ENCODE data around the gene CFAP45. TPM values are rescaled to one million over a fixed set of nuclear protein-coding genes. Genes with fewer than 3 reads are reported as not detected.

The CFAP45 gene
- total and polyA plus RNA-seq, 2 experiments from 2014 or later = not detected

DNA sequence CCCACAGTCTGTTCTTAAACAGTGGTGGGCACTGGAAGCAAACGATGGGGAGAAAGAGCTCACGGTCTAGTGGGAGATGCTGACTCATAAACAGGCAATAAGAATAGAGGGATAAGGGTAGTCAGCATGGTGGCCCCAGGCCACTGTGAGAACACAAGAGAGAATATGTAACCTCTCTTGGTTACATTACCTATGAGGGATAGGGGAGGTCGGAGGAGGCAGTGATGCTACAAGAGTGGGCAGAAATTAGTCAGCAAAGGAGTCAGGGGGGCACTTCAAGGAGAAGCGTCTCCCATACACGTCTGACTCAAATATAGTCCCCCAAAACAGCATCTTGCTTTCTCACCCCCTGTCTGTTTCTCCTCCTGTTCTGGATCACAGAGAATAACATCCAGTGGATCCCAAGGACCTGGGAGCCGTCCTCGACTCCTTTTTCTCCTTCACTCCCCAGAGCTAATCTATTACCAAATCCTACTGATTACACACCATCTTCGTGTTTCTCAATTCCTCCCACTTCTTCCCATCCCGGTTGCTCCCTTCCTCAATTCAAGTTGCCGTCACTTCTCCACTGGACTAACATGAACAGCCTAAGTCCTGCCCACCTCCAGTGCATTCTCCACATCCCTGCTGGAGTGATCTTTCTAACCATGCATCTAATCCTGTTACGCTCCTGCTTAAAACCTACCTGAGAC is 71.2 kb downstream of the CFAP45 start:
- H3K9me3 ChIP-seq (ENCODE audit: low read depth) = no peaks in the 10 kb centered on the region
- H3K27ac ChIP-seq = no peak overlapping the region
- H3K4me3 ChIP-seq = no peak overlapping the region
- TF ChIP-seq, protein P1, sequence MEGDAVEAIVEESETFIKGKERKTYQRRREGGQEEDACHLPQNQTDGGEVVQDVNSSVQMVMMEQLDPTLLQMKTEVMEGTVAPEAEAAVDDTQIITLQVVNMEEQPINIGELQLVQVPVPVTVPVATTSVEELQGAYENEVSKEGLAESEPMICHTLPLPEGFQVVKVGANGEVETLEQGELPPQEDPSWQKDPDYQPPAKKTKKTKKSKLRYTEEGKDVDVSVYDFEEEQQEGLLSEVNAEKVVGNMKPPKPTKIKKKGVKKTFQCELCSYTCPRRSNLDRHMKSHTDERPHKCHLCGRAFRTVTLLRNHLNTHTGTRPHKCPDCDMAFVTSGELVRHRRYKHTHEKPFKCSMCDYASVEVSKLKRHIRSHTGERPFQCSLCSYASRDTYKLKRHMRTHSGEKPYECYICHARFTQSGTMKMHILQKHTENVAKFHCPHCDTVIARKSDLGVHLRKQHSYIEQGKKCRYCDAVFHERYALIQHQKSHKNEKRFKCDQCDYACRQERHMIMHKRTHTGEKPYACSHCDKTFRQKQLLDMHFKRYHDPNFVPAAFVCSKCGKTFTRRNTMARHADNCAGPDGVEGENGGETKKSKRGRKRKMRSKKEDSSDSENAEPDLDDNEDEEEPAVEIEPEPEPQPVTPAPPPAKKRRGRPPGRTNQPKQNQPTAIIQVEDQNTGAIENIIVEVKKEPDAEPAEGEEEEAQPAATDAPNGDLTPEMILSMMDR (IDR thresholded peaks at IDR 0.05; ENCODE audit: low read depth, low read length) = no peak
- H3K27me3 ChIP-seq = no peaks in the 10 kb centered on the region
- no peaks in the 10 kb centered on the region for H3K4me1 ChIP-seq (ENCODE audit: low read depth)
- no peaks in the 10 kb centered on the region for H3K36me3 ChIP-seq
- DNase-seq (ENCODE audit: low read depth in 1 of 2, low spot score in 1 of 2) = peak in 1 of 2 donors; percentile 24

DNA sequence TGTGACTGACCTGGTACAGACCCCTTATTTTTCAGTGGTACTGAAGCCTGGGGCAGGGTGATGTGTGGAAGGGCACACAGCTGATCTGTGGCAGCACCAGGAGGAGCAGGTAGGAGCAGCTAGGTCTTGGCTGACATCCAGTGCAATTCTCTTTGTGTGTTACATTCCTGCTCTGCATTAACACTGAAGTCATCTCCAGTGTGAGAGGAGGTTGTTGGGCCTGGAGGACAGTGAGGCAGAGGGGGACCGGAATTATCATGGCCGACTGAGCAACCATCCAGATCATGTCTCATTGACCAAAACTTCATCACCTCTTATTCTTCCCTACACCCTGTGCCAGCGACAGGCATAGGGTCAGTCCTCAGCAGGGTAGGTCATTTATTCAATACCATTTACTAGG is 71.8 kb downstream of the CFAP45 start:
- DNase-seq (ENCODE audit: low read depth in 1 of 2, low spot score in 1 of 2) = no peak
- H3K36me3 ChIP-seq = no peaks in the 10 kb centered on the region
- TF ChIP-seq, protein P1 (IDR thresholded peaks at IDR 0.05; ENCODE audit: low read depth, low read length) = no peak
- no peaks in the 10 kb centered on the region for H3K4me1 ChIP-seq (ENCODE audit: low read depth)
- H3K27me3 ChIP-seq = no peaks in the 10 kb centered on the region
- H3K27ac ChIP-seq = no peak overlapping the region
- H3K9me3 ChIP-seq (ENCODE audit: low read depth) = no peaks in the 10 kb centered on the region
- no peak overlapping the region for H3K4me3 ChIP-seq

DNA sequence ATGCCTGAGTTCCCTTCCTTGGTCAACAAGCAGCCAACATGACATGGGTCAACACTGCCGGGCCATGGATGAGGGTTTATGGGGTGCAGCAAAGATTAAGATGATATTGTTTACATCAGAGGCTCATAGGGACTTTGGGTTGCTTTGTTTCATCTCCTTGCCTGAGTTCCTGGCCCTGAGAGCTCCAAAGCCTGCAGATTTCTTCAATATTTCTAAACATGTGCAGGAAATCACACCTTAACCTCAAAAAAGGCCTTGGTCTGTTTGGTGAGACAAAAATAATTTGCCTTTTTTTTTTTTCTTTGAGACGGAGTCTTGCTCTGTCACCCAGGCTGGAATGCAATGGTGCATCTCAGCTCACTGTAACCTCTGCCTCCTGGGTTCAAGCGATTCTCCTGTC is 72.4 kb downstream of the CFAP45 start:
- H3K27me3 ChIP-seq = no peaks in the 10 kb centered on the region
- H3K27ac ChIP-seq = no peak overlapping the region
- no peaks in the 10 kb centered on the region for H3K4me1 ChIP-seq (ENCODE audit: low read depth)
- H3K36me3 ChIP-seq = no peaks in the 10 kb centered on the region
- H3K9me3 ChIP-seq (ENCODE audit: low read depth) = no peaks in the 10 kb centered on the region
- TF ChIP-seq, protein P1 (IDR thresholded peaks at IDR 0.05; ENCODE audit: low read depth, low read length) = no peak
- no peak for DNase-seq (ENCODE audit: low read depth in 1 of 2, low spot score in 1 of 2)
- H3K4me3 ChIP-seq = no peak overlapping the region

DNA sequence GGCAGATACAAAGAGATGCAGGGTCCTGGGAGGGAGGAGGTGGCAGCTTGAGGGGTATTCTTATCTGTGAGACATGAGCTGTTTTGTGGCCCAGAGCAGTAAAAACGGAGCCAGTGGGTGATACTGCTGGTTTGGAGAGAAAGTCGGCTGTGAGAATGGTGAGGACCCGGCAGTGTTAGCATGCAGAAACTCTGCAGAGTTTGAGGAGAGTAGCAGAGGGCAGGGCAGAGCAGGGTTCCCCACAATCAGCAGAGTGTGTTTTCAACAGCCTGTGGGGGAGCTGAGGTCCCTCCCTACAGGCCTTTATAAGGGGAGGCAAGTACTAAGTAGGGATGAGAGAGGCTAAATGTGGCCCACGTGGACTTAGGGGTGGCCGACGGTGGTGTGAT is 72.9 kb downstream of the CFAP45 start:
- Histone ChIP-seq H3K27me3 (no peaks in the 10 kb centered on the region), H3K9me3 (ENCODE audit: low read depth) (no peaks in the 10 kb centered on the region), H3K4me3 (no peak overlapping the region), H3K4me1 (ENCODE audit: low read depth) (no peaks in the 10 kb centered on the region), H3K27ac (no peak overlapping the region), H3K36me3 (no peaks in the 10 kb centered on the region)
- no peak for DNase-seq (ENCODE audit: low read depth in 1 of 2, low spot score in 1 of 2)
- TF ChIP-seq, protein P1 (IDR thresholded peaks at IDR 0.05; ENCODE audit: low read depth, low read length) = no peak

DNA sequence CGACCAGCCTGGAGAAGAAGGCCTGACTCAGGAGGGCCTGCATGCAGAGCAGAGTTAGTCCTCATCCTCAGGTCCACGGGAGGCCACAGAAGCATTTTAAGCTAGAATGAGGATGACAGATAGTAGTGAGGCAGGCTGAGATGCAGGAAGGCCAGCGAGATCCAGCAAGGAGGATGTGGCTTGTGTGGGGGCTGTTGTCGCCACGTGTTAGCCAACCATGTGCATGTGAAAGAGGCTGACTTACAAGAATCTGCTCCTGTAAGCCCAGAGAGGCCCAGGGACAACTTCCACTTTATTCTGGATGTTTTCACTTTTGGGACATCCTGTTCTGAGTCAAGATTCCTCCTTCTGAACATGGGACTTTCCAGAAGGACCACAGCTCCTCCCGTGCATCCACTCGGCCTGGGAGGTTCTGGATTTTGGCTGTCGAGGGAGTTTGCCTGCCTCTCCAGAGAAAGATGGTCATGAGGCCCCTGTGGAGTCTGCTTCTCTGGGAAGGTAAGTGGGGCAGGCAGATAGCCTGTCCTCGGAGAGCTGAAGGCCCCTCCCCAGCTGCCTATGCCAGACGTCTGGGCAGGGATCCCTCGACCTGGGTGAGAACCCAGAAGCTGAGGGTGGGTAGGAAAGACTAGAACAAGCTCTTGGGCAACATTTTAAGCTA is 73.4 kb downstream of the CFAP45 start, which contains the start of gene SLAMF8:
Gene SLAMF8 (plus strand): TSS at position 433 of the 661 bp plus-strand sequence. CDS start 26 bp downstream, at position 459.
- H3K27me3 ChIP-seq = no peaks in the 10 kb centered on the region
- no peak within 1 kb of the TSS for H3K27ac ChIP-seq
- H3K4me1 ChIP-seq (ENCODE audit: low read depth) = no peaks in the 10 kb centered on the region
- no peaks in the 10 kb centered on the region for H3K9me3 ChIP-seq (ENCODE audit: low read depth)
- TF ChIP-seq, protein P1 (IDR thresholded peaks at IDR 0.05; ENCODE audit: low read depth, low read length) = no peak
- H3K4me3 ChIP-seq = no peak within 1 kb of the TSS
- peak in 1 of 2 donors; percentile 44 for DNase-seq (ENCODE audit: low read depth in 1 of 2, low spot score in 1 of 2)
- no peaks in the 10 kb centered on the region for H3K36me3 ChIP-seq
